ENCODE measurements around the gene EBF3. TPM values are rescaled to one million over a fixed set of nuclear protein-coding genes. Genes with fewer than 3 reads are reported as not detected.

EBF3 gene
- polyA plus RNA-seq, 2 donors, result 0.57 to 0.58 TPM

DNA sequence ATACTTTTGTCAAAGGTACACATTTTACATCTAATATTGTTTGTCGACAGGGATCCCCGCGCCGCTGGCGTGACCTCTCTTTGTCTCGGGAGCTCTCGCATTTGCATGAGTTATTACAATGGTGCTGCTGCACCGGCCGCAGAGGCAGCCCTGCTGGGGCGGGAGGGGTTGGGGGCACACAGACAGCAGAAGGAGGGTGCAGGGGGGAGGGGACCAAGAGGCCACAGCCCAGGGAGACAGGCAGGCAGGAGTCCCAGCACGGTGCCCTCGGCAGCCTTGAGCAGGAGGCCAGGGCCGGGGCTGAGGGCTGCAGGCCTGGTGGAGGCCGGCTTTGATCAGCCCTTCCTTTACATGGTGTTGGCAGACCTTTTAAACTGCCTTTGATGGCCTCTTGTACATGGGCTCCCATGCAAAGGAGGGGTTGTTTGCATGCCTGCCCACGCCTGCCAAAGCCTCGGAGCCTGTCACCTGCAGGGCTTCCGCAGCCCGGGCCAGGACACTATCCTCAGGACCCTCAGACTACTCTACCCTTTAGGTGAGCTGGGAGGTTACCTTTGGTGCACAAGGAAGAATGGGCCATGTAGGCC, 95.5 kb downstream of the EBF3 start:
- Histone ChIP-seq H3K27me3 (ENCODE audit: control insufficient read depth in 1 of 2, insufficient read depth in 2 of 2, low read length in 2 of 2) (no peaks in the 10 kb centered on the region), H3K4me1 (ENCODE audit: control insufficient read depth in 2 of 2, insufficient read depth in 2 of 2, low read length in 1 of 2) (no peaks in the 10 kb centered on the region), H3K27ac (ENCODE audit: low read depth in 2 of 2, low read length in 1 of 2) (no peak overlapping the region), H3K36me3 (ENCODE audit: control insufficient read depth in 2 of 2, insufficient read depth in 2 of 2, low read length in 1 of 2) (no peaks in the 10 kb centered on the region), H3K4me3 (ENCODE audit: low read depth in 1 of 2, low read length in 2 of 2) (no peak overlapping the region), H3K9me3 (ENCODE audit: control insufficient read depth in 2 of 2, insufficient read depth in 1 of 2, low read depth in 1 of 2, low read length in 1 of 2) (no peaks in the 10 kb centered on the region)
- 87 to 88% methylated on average over 18 of the region's 18 CpGs for WGBS, 2 donors

DNA sequence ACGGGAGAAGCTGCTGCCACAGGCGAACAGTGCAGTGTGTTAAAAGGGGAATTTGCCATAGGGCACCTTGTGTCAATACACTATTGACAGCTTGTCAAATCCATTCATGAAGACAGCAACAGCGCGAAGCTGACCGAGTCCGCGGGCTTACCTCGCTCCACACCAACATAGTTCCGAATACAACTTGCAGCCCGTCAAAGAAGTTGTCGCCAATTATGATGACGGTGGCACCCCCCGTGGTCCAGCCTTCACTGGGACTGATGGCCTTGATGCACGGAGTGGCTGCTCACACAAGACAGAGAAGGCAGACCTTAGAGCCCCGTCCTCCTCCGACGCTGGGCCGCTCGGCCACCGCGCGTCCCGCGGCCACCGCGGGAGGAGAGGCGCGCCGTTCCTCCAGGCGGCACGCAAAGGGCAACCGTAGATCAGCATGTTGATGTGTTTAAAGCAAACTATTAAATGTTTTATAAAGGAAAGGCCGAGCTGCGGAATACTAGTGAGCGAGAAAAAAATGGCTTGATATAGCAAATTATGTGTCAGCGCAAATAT, 96.4 kb downstream of the EBF3 start:
- H3K27me3 ChIP-seq (ENCODE audit: control insufficient read depth in 1 of 2, insufficient read depth in 2 of 2, low read length in 2 of 2), result no peaks in the 10 kb centered on the region
- WGBS, 2 donors, result 95 to 96% methylated on average over 36 of the region's 36 CpGs
- no peaks in the 10 kb centered on the region for H3K9me3 ChIP-seq (ENCODE audit: control insufficient read depth in 2 of 2, insufficient read depth in 1 of 2, low read depth in 1 of 2, low read length in 1 of 2)
- no peaks in the 10 kb centered on the region for H3K36me3 ChIP-seq (ENCODE audit: control insufficient read depth in 2 of 2, insufficient read depth in 2 of 2, low read length in 1 of 2)
- no peak overlapping the region for H3K27ac ChIP-seq (ENCODE audit: low read depth in 2 of 2, low read length in 1 of 2)
- H3K4me1 ChIP-seq (ENCODE audit: control insufficient read depth in 2 of 2, insufficient read depth in 2 of 2, low read length in 1 of 2), result peaks cover 0 to 2% of the 10 kb centered on the region in 2 donors
- H3K4me3 ChIP-seq (ENCODE audit: low read depth in 1 of 2, low read length in 2 of 2), result no peak overlapping the region

DNA sequence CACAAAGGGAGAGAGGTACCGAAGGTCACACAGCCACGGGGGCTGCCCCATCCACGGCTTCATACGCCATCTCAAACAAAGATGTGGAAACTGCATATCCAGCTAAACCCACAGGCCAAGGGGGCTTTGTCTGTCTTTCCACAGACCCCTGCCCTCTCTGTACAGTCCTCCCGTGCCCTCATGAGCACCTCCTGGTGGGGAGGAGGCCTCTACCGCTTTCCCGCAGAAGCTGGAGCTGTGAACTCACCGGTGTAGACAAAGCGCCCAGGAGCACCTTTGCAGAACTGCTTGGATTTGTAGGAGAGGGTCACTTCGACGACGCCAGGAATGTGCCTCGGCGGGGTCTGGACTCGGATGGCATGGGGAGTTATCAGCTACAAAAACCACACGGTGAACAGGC, 97.2 kb downstream of the EBF3 start:
- no peaks in the 10 kb centered on the region for H3K27me3 ChIP-seq (ENCODE audit: control insufficient read depth in 1 of 2, insufficient read depth in 2 of 2, low read length in 2 of 2)
- H3K36me3 ChIP-seq (ENCODE audit: control insufficient read depth in 2 of 2, insufficient read depth in 2 of 2, low read length in 1 of 2), result no peaks in the 10 kb centered on the region
- no peak overlapping the region for H3K4me3 ChIP-seq (ENCODE audit: low read depth in 1 of 2, low read length in 2 of 2)
- H3K4me1 ChIP-seq (ENCODE audit: control insufficient read depth in 2 of 2, insufficient read depth in 2 of 2, low read length in 1 of 2), result peaks cover 0 to 2% of the 10 kb centered on the region in 2 donors
- H3K9me3 ChIP-seq (ENCODE audit: control insufficient read depth in 2 of 2, insufficient read depth in 1 of 2, low read depth in 1 of 2, low read length in 1 of 2), result no peaks in the 10 kb centered on the region
- H3K27ac ChIP-seq (ENCODE audit: low read depth in 2 of 2, low read length in 1 of 2), result no peak overlapping the region
- WGBS, 2 donors, result 92 to 95% methylated on average over 16 of the region's 16 CpGs

DNA sequence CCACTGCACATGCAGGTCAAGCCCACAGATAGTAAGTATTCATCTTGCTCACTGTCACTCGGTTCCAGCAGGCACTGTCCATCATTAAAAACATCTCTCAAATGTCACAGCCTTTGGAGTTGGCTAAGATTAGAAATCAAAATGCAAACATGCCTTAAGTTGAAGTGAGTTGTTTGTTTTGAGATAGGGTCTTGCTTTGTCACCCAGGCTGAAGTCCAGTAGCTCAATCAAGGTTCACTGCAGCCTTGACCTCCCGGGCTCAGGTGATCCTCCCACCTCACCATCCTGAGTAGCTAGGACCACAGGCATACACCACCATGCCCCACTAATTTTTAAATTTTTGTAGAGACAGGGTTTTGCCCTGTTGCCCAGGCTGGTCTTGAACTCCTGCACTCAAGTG, 98.1 kb downstream of the EBF3 start:
- WGBS, 2 donors, result 60 to 71% methylated on average over 2 of the region's 2 CpGs

DNA sequence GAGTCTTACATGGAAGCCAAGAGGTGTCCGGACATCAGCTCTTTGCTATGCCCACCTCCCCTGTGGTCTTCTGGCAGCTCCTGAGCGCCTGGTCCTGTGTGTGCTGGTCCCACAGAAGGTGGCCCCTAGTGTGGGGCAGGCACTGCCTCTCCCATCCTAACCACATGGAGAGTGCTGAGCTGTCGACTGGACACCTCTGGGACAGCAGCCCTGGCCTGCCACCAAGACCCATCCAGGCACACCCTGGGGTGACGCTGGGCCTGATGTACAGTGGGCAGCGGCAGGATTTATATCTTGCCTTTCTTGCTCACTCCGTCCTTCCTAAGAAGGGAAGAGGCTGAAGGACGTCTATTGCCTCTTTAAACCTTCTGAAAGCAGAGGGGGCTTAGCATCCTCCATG, 98.7 kb downstream of the EBF3 start:
- WGBS, 2 donors, result 86 to 90% methylated on average over 7 of the region's 7 CpGs
- peaks cover 0 to 2% of the 10 kb centered on the region in 2 donors for H3K4me1 ChIP-seq (ENCODE audit: control insufficient read depth in 2 of 2, insufficient read depth in 2 of 2, low read length in 1 of 2)
- H3K4me3 ChIP-seq (ENCODE audit: low read depth in 1 of 2, low read length in 2 of 2), result no peak overlapping the region
- no peak overlapping the region for H3K27ac ChIP-seq (ENCODE audit: low read depth in 2 of 2, low read length in 1 of 2)
- H3K36me3 ChIP-seq (ENCODE audit: control insufficient read depth in 2 of 2, insufficient read depth in 2 of 2, low read length in 1 of 2), result no peaks in the 10 kb centered on the region
- no peaks in the 10 kb centered on the region for H3K9me3 ChIP-seq (ENCODE audit: control insufficient read depth in 2 of 2, insufficient read depth in 1 of 2, low read depth in 1 of 2, low read length in 1 of 2)
- no peaks in the 10 kb centered on the region for H3K27me3 ChIP-seq (ENCODE audit: control insufficient read depth in 1 of 2, insufficient read depth in 2 of 2, low read length in 2 of 2)

More for the DNA sequence above, 98.1 kb downstream of the EBF3 start:
- Histone ChIP-seq H3K9me3 (ENCODE audit: control insufficient read depth in 2 of 2, insufficient read depth in 1 of 2, low read depth in 1 of 2, low read length in 1 of 2) (no peaks in the 10 kb centered on the region), H3K4me1 (ENCODE audit: control insufficient read depth in 2 of 2, insufficient read depth in 2 of 2, low read length in 1 of 2) (peaks cover 0 to 2% of the 10 kb centered on the region in 2 donors), H3K27me3 (ENCODE audit: control insufficient read depth in 1 of 2, insufficient read depth in 2 of 2, low read length in 2 of 2) (no peaks in the 10 kb centered on the region), H3K27ac (ENCODE audit: low read depth in 2 of 2, low read length in 1 of 2) (no peak overlapping the region), H3K36me3 (ENCODE audit: control insufficient read depth in 2 of 2, insufficient read depth in 2 of 2, low read length in 1 of 2) (no peaks in the 10 kb centered on the region), H3K4me3 (ENCODE audit: low read depth in 1 of 2, low read length in 2 of 2) (no peak overlapping the region)

DNA sequence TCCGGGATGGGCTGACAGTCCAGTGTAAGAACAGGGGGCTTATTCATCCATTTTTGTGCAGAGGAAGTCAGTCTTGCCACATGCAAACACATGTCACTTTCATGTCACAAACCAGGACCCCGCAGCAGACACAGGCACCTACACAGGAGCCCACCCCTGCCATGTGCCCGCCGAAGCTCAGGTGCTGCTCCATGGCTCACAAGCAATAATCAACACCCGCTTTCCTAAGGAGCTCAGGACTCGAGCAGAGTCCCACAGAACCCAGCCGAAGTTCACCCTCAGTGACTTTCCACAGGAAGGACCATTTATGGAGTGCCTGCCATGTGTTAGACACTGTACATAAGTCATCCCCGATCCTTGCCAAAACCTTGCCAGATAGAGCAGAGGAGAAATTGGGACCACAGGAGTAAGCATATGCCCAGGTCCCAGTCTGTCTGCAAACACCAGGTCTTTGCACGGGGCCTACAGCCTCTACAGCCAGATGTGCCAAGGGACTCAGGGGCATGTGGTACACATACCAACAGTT, 99.4 kb downstream of the EBF3 start:
- WGBS, 2 donors, result 74 to 77% methylated on average over 9 of the region's 9 CpGs
- H3K27me3 ChIP-seq (ENCODE audit: control insufficient read depth in 1 of 2, insufficient read depth in 2 of 2, low read length in 2 of 2), result no peaks in the 10 kb centered on the region
- no peaks in the 10 kb centered on the region for H3K36me3 ChIP-seq (ENCODE audit: control insufficient read depth in 2 of 2, insufficient read depth in 2 of 2, low read length in 1 of 2)
- H3K4me3 ChIP-seq (ENCODE audit: low read depth in 1 of 2, low read length in 2 of 2), result no peak overlapping the region
- H3K4me1 ChIP-seq (ENCODE audit: control insufficient read depth in 2 of 2, insufficient read depth in 2 of 2, low read length in 1 of 2), result peaks cover 0 to 2% of the 10 kb centered on the region in 2 donors
- H3K27ac ChIP-seq (ENCODE audit: low read depth in 2 of 2, low read length in 1 of 2), result no peak overlapping the region
- H3K9me3 ChIP-seq (ENCODE audit: control insufficient read depth in 2 of 2, insufficient read depth in 1 of 2, low read depth in 1 of 2, low read length in 1 of 2), result no peaks in the 10 kb centered on the region

DNA sequence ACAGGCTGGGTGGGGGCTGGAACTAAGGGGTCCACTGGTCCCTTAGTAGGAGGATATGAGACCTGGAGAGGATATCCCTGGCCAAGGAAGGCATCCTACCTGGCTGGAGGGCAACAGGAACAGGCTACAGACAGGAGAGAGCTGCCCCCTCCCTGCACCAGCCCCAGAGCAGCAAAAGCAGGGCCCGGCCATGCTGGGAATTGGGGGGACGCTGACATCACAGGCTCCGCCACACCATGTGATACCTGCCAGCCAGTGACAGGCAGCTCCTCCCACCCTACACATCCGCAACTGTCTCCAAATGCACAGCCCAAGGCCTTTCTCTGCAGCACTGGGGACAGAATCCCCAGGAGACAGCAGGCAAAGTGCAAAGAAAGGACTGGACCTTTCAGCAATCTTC, 100.0 kb downstream of the EBF3 start:
- Histone ChIP-seq H3K4me1 (ENCODE audit: control insufficient read depth in 2 of 2, insufficient read depth in 2 of 2, low read length in 1 of 2) (peaks cover 0 to 2% of the 10 kb centered on the region in 2 donors), H3K27me3 (ENCODE audit: control insufficient read depth in 1 of 2, insufficient read depth in 2 of 2, low read length in 2 of 2) (no peaks in the 10 kb centered on the region), H3K9me3 (ENCODE audit: control insufficient read depth in 2 of 2, insufficient read depth in 1 of 2, low read depth in 1 of 2, low read length in 1 of 2) (no peaks in the 10 kb centered on the region), H3K27ac (ENCODE audit: low read depth in 2 of 2, low read length in 1 of 2) (no peak overlapping the region), H3K4me3 (ENCODE audit: low read depth in 1 of 2, low read length in 2 of 2) (no peak overlapping the region), H3K36me3 (ENCODE audit: control insufficient read depth in 2 of 2, insufficient read depth in 2 of 2, low read length in 1 of 2) (no peaks in the 10 kb centered on the region)
- 92 to 97% methylated on average over 4 of the region's 4 CpGs for WGBS, 2 donors

DNA sequence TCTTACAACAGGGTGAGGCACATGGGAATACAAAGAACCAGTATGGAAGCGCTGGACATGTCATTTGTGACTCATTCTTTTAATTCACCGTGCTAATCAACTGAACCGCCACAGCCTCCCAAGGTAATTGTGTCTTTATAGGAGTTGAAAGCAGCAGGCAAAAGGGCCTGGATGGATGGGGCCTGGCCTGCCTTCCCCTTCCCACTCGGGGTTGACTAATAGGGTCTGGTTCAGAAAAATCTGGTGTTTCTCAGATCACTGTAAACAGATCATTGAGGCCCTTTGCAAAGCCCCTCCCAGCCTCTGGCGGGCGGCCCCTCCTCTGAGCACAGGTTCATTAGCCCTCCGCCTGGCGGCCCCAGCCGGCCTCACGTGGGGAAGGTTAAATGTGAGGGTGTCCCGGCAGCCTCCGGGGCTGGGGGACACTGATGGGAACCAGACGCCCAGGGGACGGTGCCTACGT, 100.8 kb downstream of the EBF3 start:
- Histone ChIP-seq H3K9me3 (ENCODE audit: control insufficient read depth in 2 of 2, insufficient read depth in 1 of 2, low read depth in 1 of 2, low read length in 1 of 2) (no peaks in the 10 kb centered on the region), H3K27me3 (ENCODE audit: control insufficient read depth in 1 of 2, insufficient read depth in 2 of 2, low read length in 2 of 2) (no peaks in the 10 kb centered on the region), H3K36me3 (ENCODE audit: control insufficient read depth in 2 of 2, insufficient read depth in 2 of 2, low read length in 1 of 2) (no peaks in the 10 kb centered on the region), H3K4me1 (ENCODE audit: control insufficient read depth in 2 of 2, insufficient read depth in 2 of 2, low read length in 1 of 2) (peaks cover 0 to 2% of the 10 kb centered on the region in 2 donors), H3K4me3 (ENCODE audit: low read depth in 1 of 2, low read length in 2 of 2) (no peak overlapping the region), H3K27ac (ENCODE audit: low read depth in 2 of 2, low read length in 1 of 2) (no peak overlapping the region)
- 47 to 57% methylated on average over 15 of the region's 15 CpGs for WGBS, 2 donors

DNA sequence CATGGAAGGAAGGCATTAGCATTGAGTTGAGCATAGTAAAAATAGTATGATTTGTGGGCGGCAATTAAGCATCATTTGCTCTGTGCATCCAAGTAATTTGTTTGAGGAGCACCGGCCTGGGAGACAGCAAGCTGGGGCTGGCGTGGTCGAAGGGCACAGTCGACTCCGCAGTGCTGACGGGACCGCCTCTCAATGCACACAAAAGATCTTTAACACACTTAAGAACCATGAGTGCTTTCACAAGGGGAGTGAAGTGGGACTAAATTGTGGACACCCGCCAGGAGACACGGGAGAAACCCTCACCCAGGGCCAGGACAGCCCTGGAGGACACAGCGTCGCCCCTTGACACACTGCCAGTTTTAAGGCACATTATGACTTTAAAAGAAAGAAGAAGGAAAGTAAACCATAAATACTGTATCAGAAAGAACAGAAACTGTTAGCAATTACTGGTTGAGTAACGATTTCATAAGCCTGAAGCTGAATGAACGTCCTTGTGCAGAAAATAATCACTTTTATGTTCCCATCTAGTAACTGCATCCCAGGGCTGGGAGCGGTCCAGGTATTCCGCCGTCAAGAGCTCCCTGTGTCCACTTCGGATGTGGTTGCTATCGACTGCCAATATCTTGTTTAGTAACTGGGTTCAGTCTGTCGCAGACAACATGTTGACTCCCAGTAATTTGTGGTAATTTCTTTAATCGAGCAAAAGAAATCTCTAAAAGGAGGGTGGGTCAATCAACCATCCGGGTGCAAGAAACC, 102.1 kb downstream of the EBF3 start:
- Histone ChIP-seq H3K27ac (ENCODE audit: low read depth in 2 of 2, low read length in 1 of 2) (no peak overlapping the region), H3K9me3 (ENCODE audit: control insufficient read depth in 2 of 2, insufficient read depth in 1 of 2, low read depth in 1 of 2, low read length in 1 of 2) (peaks cover 2 to 5% of the 10 kb centered on the region in 2 donors), H3K27me3 (ENCODE audit: control insufficient read depth in 1 of 2, insufficient read depth in 2 of 2, low read length in 2 of 2) (no peaks in the 10 kb centered on the region), H3K4me3 (ENCODE audit: low read depth in 1 of 2, low read length in 2 of 2) (no peak overlapping the region), H3K36me3 (ENCODE audit: control insufficient read depth in 2 of 2, insufficient read depth in 2 of 2, low read length in 1 of 2) (no peaks in the 10 kb centered on the region), H3K4me1 (ENCODE audit: control insufficient read depth in 2 of 2, insufficient read depth in 2 of 2, low read length in 1 of 2) (peaks cover 0 to 2% of the 10 kb centered on the region in 2 donors)
- WGBS, 2 donors, result 84% methylated on average over 22 of the region's 22 CpGs
